Neutrophil (primary cell): ENCODE data around the gene ARHGAP4.

Source experiments
- H3K27ac ChIP-seq: fragments of 200-600 bp; sonication (generic); 2 replicates; pipeline ENCODE4 v1.5.1; 2016; ENCODE audit warnings: mild to moderate bottlenecking, moderate library complexity
- H3K27me3 ChIP-seq: fragments of 200-600 bp; sonication (generic); 2 replicates; pipeline ENCODE4 v1.6.0; 2016; ENCODE audit warnings: mild to moderate bottlenecking
- H3K36me3 ChIP-seq: fragments of 200-600 bp; sonication (generic); 2 replicates; pipeline ENCODE4 v1.5.1; 2017
- H3K4me1 ChIP-seq, 2 experiments: fragments of 200-600 bp in 1 of 2; sonication (generic) in 1 of 2; 1 replicate in 1 of 2; 2 replicates in 1 of 2; pipeline versions ENCODE4 v1.5.1 to v1.6.1; 2013 to 2016; ENCODE audit warnings: low read depth in 1 of 2, low read length in 1 of 2, mild to moderate bottlenecking in 1 of 2, moderate library complexity in 1 of 2; ENCODE audit not compliant: control insufficient read depth in 1 of 2, insufficient read depth in 1 of 2
- H3K4me3 ChIP-seq, 2 experiments: fragments of 200-600 bp in 1 of 2; sonication (generic) in 1 of 2; 1 replicate in 1 of 2; 2 replicates in 1 of 2; pipeline ENCODE4 v1.5.1; 2013 to 2016; ENCODE audit warnings: low read depth in 1 of 2, low read length in 1 of 2, mild to moderate bottlenecking in 1 of 2, moderate library complexity in 1 of 2
- H3K9me3 ChIP-seq: fragments of 200-600 bp; sonication (generic); 2 replicates; pipeline ENCODE4 v1.5.1; 2016
- TF ChIP-seq, protein P1 (sequence below): fragments of 200-600 bp; sonication (generic); IDR thresholded peaks from 2 replicates; pipeline ENCODE4 v1.5.1; 2016; ENCODE audit warnings: antibody characterized with exemption

ARHGAP4 gene

DNA sequence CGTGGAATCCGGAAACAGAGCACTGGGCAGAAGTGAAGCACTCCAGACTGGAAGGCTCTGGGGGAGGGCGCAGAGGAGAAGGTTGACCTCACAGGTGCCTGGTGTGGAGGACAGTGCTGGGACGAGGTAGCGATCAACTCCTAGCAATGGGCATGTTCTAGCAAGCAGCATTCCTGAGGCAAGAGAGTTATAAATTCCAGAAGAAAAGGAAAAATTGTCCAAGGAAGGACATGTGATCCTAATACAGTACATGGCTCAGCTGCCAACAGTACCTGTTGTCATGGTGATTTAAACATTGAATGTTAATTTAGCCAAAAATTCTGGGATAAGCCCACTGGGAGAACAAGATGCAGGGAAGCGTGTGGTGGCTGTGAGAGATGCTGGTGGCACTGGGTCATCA lies 8.2 kb downstream of the ARHGAP4 start:
- H3K4me1 ChIP-seq: peaks cover 18 to 19% of the 10 kb centered on the region in 2 experiments
- H3K9me3 ChIP-seq: no peaks in the 10 kb centered on the region
- TF ChIP-seq, protein P1, sequence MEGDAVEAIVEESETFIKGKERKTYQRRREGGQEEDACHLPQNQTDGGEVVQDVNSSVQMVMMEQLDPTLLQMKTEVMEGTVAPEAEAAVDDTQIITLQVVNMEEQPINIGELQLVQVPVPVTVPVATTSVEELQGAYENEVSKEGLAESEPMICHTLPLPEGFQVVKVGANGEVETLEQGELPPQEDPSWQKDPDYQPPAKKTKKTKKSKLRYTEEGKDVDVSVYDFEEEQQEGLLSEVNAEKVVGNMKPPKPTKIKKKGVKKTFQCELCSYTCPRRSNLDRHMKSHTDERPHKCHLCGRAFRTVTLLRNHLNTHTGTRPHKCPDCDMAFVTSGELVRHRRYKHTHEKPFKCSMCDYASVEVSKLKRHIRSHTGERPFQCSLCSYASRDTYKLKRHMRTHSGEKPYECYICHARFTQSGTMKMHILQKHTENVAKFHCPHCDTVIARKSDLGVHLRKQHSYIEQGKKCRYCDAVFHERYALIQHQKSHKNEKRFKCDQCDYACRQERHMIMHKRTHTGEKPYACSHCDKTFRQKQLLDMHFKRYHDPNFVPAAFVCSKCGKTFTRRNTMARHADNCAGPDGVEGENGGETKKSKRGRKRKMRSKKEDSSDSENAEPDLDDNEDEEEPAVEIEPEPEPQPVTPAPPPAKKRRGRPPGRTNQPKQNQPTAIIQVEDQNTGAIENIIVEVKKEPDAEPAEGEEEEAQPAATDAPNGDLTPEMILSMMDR: no peak
- no peak overlapping the region for H3K27ac ChIP-seq
- no peaks in the 10 kb centered on the region for H3K27me3 ChIP-seq
- H3K4me3 ChIP-seq: no peak overlapping the region
- peaks cover 82% of the 10 kb centered on the region for H3K36me3 ChIP-seq

GRCh38 chrX:153913701-153914100 lies 12.4 kb downstream of the ARHGAP4 start:
- no peaks in the 10 kb centered on the region for H3K9me3 ChIP-seq
- H3K4me3 ChIP-seq: no peak overlapping the region
- no peaks in the 10 kb centered on the region for H3K27me3 ChIP-seq
- H3K27ac ChIP-seq: no peak overlapping the region
- peaks cover 94% of the 10 kb centered on the region for H3K36me3 ChIP-seq
- TF ChIP-seq, protein P1: no peak
- no peaks in the 10 kb centered on the region for H3K4me1 ChIP-seq

DNA sequence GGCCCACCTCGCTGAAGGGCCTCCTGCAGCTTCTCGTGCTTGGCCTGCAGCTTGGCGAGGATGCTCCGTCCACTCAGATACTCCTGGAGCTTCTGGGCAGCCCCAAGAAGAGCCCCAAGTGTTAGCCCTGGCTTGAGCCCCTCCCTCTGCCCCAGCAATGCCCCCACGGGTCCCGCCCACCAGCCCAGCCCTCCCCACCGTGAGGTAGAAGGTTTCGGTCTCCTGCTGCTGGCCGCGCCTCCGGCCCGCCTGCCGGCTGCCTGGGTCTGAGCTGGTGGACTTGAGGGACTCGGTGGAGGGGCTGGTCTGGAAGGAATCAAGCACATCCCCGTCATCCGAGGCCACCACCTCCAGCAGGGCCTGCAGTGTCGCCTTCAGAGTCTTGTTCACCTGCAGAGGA lies 12.9 kb downstream of the ARHGAP4 start:
- H3K4me1 ChIP-seq: no peaks in the 10 kb centered on the region
- TF ChIP-seq, protein P1: no peak
- H3K4me3 ChIP-seq: no peak overlapping the region
- H3K36me3 ChIP-seq: peaks cover 94% of the 10 kb centered on the region
- H3K9me3 ChIP-seq: no peaks in the 10 kb centered on the region
- H3K27me3 ChIP-seq: no peaks in the 10 kb centered on the region
- H3K27ac ChIP-seq: no peak overlapping the region

GRCh38 chrX:153911798-153912197 lies 14.3 kb downstream of the ARHGAP4 start:
- peaks cover 96% of the 10 kb centered on the region for H3K36me3 ChIP-seq
- H3K27me3 ChIP-seq: no peaks in the 10 kb centered on the region
- no peak overlapping the region for H3K27ac ChIP-seq
- H3K9me3 ChIP-seq: no peaks in the 10 kb centered on the region
- no peak overlapping the region for H3K4me3 ChIP-seq
- no peaks in the 10 kb centered on the region for H3K4me1 ChIP-seq
- TF ChIP-seq, protein P1: no peak

DNA sequence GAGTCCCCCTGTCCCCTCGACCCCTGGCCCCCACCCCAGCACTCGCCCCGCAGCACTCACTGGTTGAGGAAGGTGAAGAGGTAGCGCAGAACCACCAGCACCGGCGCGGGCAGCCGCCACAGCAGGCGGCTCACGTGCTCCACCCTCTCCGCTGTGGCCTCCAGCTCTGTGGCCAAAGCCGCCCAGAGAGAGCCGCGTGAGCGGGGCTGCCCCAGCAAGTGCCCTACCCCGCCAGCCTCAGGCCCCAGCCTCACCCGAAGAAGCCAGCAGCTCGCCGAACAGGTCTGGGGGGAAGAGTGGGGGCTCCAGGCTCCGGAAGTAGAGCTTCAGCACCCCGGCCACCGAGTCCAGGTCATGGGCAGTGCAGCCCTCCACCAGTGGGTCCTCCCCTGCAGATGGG lies 15.6 kb downstream of the ARHGAP4 start:
- H3K4me1 ChIP-seq: no peaks in the 10 kb centered on the region
- H3K27me3 ChIP-seq: no peaks in the 10 kb centered on the region
- H3K4me3 ChIP-seq: no peak overlapping the region
- no peaks in the 10 kb centered on the region for H3K9me3 ChIP-seq
- H3K36me3 ChIP-seq: peaks cover 89% of the 10 kb centered on the region
- no peak overlapping the region for H3K27ac ChIP-seq
- TF ChIP-seq, protein P1: no peak

DNA sequence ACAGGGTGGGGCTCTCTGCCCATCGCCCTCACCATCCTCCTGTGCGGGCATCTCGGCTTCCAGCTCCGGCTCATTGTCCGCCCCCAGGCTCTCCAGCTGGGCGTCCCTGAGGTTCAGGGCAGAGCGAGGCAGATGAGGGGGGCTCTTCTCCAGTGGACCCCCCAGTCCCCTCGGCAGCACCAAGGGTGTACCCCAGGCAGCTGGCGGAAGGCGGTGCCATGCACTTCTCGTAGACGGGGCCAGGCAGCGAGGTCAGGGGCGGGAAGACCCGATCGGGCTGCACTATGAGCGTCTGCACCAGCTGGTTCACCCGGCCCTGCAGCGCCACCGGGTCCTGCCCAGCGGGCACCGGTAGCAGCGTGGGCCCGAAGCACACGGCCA lies 16.1 kb downstream of the ARHGAP4 start:
- Histone ChIP-seq H3K27me3 (no peaks in the 10 kb centered on the region), H3K4me3 (no peak overlapping the region), H3K4me1 (peaks cover 0 to 2% of the 10 kb centered on the region in 2 experiments), H3K27ac (no peak overlapping the region), H3K9me3 (no peaks in the 10 kb centered on the region), H3K36me3 (peaks cover 86% of the 10 kb centered on the region)
- TF ChIP-seq, protein P1: no peak
